GM23338 (cell line): ENCODE measurements around the gene AADACL3. TPM values are rescaled to one million over a fixed set of nuclear protein-coding genes. Genes with fewer than 3 reads are reported as not detected.
A peak's percentile ranks its signal among the peaks of the same experiment; 100 is the strongest.

ENCODE experiments used
- ATAC-seq: fragments of 200-7000 bp; cut with Tn5 transposase; 3 replicates; pipeline ENCODE4 v1.9.1; 2020
- DNase-seq: peaks from one replicate; pipeline ENCODE4 v3.0.0-alpha.2; 2015; ENCODE audit warnings: low spot score
- H2AFZ ChIP-seq: fragments of 200-600 bp; sonication (generic); 2 replicates; pipeline ENCODE4 v1.8.0; 2016; ENCODE audit warnings: antibody characterized with exemption, mild to moderate bottlenecking, moderate library complexity
- H3F3A ChIP-seq: fragments of 200-600 bp; sonication (generic); replicated peaks from 2 replicates; pipeline ENCODE4 v1.8.0; 2017; ENCODE audit warnings: antibody characterized with exemption, mixed run types, low read depth
- H3K27ac ChIP-seq: fragments of 200-600 bp; sonication (generic); 2 replicates; pipeline ENCODE4 v1.6.1; 2016; ENCODE audit warnings: low read depth
- H3K27me3 ChIP-seq: fragments of 200-600 bp; sonication (generic); 2 replicates; pipeline ENCODE4 v1.8.0; 2016; ENCODE audit warnings: mild to moderate bottlenecking, mixed run types, moderate library complexity; ENCODE audit not compliant: insufficient read depth
- H3K36me3 ChIP-seq: fragments of 200-600 bp; sonication (generic); 2 replicates; pipeline ENCODE4 v1.8.0; 2016; ENCODE audit warnings: mild to moderate bottlenecking; ENCODE audit not compliant: insufficient read depth
- H3K4me1 ChIP-seq: fragments of 200-600 bp; sonication (generic); 2 replicates; pipeline ENCODE4 v1.8.0; 2016; ENCODE audit warnings: mild to moderate bottlenecking, moderate library complexity; ENCODE audit not compliant: insufficient read depth
- H3K4me2 ChIP-seq: fragments of 200-600 bp; sonication (generic); 2 replicates; pipeline ENCODE4 v1.7.1; 2017; ENCODE audit warnings: mixed run types
- H3K4me3 ChIP-seq: fragments of 200-600 bp; sonication (generic); 2 replicates; pipeline ENCODE4 v1.6.1; 2016; ENCODE audit warnings: mixed run types
- H3K79me2 ChIP-seq: fragments of 200-600 bp; sonication (generic); replicated peaks from 2 replicates; pipeline ENCODE4 v1.8.0; 2017; ENCODE audit warnings: mild to moderate bottlenecking; ENCODE audit not compliant: insufficient read depth
- H3K9me2 ChIP-seq: fragments of 200-600 bp; sonication (generic); 2 replicates; pipeline ENCODE4 v1.8.0; 2017; ENCODE audit not compliant: insufficient read depth
- H4K20me1 ChIP-seq: fragments of 200-600 bp; sonication (generic); replicated peaks from 2 replicates; pipeline ENCODE4 v1.8.0; 2017; ENCODE audit warnings: mild to moderate bottlenecking; ENCODE audit not compliant: insufficient read depth
- H3K27ac Mint-ChIP-seq: 2 replicates; pipeline ENCODE4 v1.8.0; 2020; ENCODE audit warnings: inconsistent platforms, mild to moderate bottlenecking, moderate library complexity, mixed read lengths
- H3K27me3 Mint-ChIP-seq: 3 replicates; pipeline ENCODE4 v1.8.0; 2022; ENCODE audit warnings: low read depth, mild to moderate bottlenecking, moderate library complexity, mixed read lengths, inconsistent platforms; ENCODE audit not compliant: insufficient read depth, poor library complexity
- H3K36me3 Mint-ChIP-seq: 3 replicates; pipeline ENCODE4 v1.8.0; 2021; ENCODE audit warnings: low read depth, mild to moderate bottlenecking, inconsistent platforms, moderate library complexity, mixed read lengths
- H3K4me1 Mint-ChIP-seq: 3 replicates; pipeline ENCODE4 v1.8.0; 2020; ENCODE audit warnings: mild to moderate bottlenecking, inconsistent platforms, mixed read lengths
- H3K4me3 Mint-ChIP-seq: 3 replicates; pipeline ENCODE4 v1.8.0; 2021; ENCODE audit warnings: moderate library complexity, mild to moderate bottlenecking, inconsistent platforms, mixed read lengths
- H3K9me3 Mint-ChIP-seq: 3 replicates; pipeline ENCODE4 v1.8.0; 2020; ENCODE audit warnings: moderate library complexity, mild to moderate bottlenecking, inconsistent platforms, mixed read lengths
- CREB1 ChIP-seq: fragments of 250-450 bp; sonication (Bioruptor Pico); IDR thresholded peaks from 2 replicates; pipeline ENCODE4 v1.5.0; 2020; ENCODE audit warnings: low read depth, mild to moderate bottlenecking, moderate library complexity
- ETS1 ChIP-seq: IDR thresholded peaks from 2 replicates; pipeline ENCODE4 v1.6.1; 2016; ENCODE audit warnings: antibody characterized with exemption
- EZH2 ChIP-seq: fragments of 200-600 bp; sonication (generic); IDR thresholded peaks from one replicate; pipeline ENCODE4 v1.8.0; 2017; ENCODE audit warnings: antibody characterized with exemption, mild to moderate bottlenecking, low read depth; ENCODE audit not compliant: unreplicated experiment
- EZH2phosphoT487 ChIP-seq: fragments of 200-600 bp; sonication (generic); IDR thresholded peaks from one replicate; pipeline ENCODE4 v1.8.1; 2018; ENCODE audit warnings: antibody characterized with exemption; ENCODE audit not compliant: unreplicated experiment
- JUNB ChIP-seq: IDR thresholded peaks from one replicate; pipeline ENCODE4 v1.6.1; 2016; ENCODE audit warnings: antibody characterized with exemption; ENCODE audit not compliant: unreplicated experiment
- NANOG ChIP-seq: IDR thresholded peaks from 2 replicates; pipeline ENCODE4 v1.6.1; 2016; ENCODE audit warnings: antibody characterized with exemption, borderline replicate concordance
- POLR2AphosphoS5 ChIP-seq: IDR thresholded peaks from 2 replicates; pipeline ENCODE4 v1.6.1; 2016; ENCODE audit warnings: antibody characterized with exemption, low read depth
- REST ChIP-seq: IDR thresholded peaks from one replicate; pipeline ENCODE4 v1.6.1; 2018; ENCODE audit warnings: antibody characterized with exemption; ENCODE audit not compliant: unreplicated experiment
- STAT1 ChIP-seq: IDR thresholded peaks from one replicate; pipeline ENCODE4 v1.6.1; 2016; ENCODE audit warnings: antibody characterized with exemption; ENCODE audit not compliant: unreplicated experiment
- ZNF114 ChIP-seq: fragments of 250-450 bp; sonication (Bioruptor Pico); IDR thresholded peaks from 2 replicates; pipeline ENCODE4 v1.5.0; 2020; ENCODE audit warnings: mild to moderate bottlenecking, moderate library complexity
- ZNF331 ChIP-seq: fragments of 250-450 bp; sonication (Bioruptor Pico); IDR thresholded peaks from 2 replicates; pipeline ENCODE4 v1.5.0; 2020; ENCODE audit warnings: low read depth, mild to moderate bottlenecking, moderate library complexity
- ZNF462 ChIP-seq: fragments of 250-450 bp; sonication (Bioruptor Pico); IDR thresholded peaks from 2 replicates; pipeline ENCODE4 v1.5.0; 2020; ENCODE audit warnings: mild to moderate bottlenecking, moderate library complexity
- polyA plus RNA-seq: library from polyadenylated mRNA; unstranded; fragments of >200 nt; fragmentation: Nextera tagmentation; extraction: Ambion mirVana; gene quantifications from 2 replicates; pipeline ENCODE4 v1.2.1, GENCODE V29; 2016
- total RNA-seq: library from RNA; depleted of rRNA; stranded (reverse); fragments of >200 nt; shearing (Covaris generic); gene quantifications from 2 replicates; pipeline ENCODE4 v1.2.3, GENCODE V29; 2014
- TF ChIP-seq, protein P1 (sequence below), 2 experiments: fragments of 200-600 bp in 1 of 2; sonication (generic) in 1 of 2; conservative IDR thresholded peaks; 2 replicates each; pipeline versions ENCODE4 v1.5.1 to v1.6.1; 2016 to 2017; ENCODE audit warnings: antibody characterized with exemption in 2 of 2, low read depth in 2 of 2, mild to moderate bottlenecking in 2 of 2, moderate library complexity in 1 of 2

AADACL3 gene
- total and polyA plus RNA-seq, 2 experiments from 2014 or later = 0.47 to 1.5 TPM

- no peaks in the 10 kb centered on the region for H3K27me3 Mint-ChIP-seq
- no peak overlapping the region for H3K27ac Mint-ChIP-seq
- H3K9me3 Mint-ChIP-seq = 0 out of 3 replicates have a peak, but pooled peaks cover 3% of the 10 kb centered on the region
These were observed 41.6 kb upstream of the AADACL3 start for GRCh38 chr1:12674358-12674757.

More at GRCh38 chr1:12674358-12674757, 41.6 kb upstream of the AADACL3 start:
- H3K36me3 ChIP-seq = no peaks in the 10 kb centered on the region; the same call in 1 of the 2 replicates
- 0 out of 2 replicates have a peak overlapping the region, but pooled peaks have one; percentile 23 for H2AFZ ChIP-seq
- TF ChIP-seq CREB1 (CRISPR knock-in tag) (no peak), STAT1 (no peak), ETS1 (no peak), JUNB (no peak), ZNF462 (CRISPR knock-in tag) (no peak), ZNF114 (no peak), POLR2AphosphoS5 (no peak), EZH2 (no peak), EZH2phosphoT487 (no peak), NANOG (no peak), REST (no peak), ZNF331 (CRISPR knock-in tag) (no peak)
- TF ChIP-seq, protein P1, sequence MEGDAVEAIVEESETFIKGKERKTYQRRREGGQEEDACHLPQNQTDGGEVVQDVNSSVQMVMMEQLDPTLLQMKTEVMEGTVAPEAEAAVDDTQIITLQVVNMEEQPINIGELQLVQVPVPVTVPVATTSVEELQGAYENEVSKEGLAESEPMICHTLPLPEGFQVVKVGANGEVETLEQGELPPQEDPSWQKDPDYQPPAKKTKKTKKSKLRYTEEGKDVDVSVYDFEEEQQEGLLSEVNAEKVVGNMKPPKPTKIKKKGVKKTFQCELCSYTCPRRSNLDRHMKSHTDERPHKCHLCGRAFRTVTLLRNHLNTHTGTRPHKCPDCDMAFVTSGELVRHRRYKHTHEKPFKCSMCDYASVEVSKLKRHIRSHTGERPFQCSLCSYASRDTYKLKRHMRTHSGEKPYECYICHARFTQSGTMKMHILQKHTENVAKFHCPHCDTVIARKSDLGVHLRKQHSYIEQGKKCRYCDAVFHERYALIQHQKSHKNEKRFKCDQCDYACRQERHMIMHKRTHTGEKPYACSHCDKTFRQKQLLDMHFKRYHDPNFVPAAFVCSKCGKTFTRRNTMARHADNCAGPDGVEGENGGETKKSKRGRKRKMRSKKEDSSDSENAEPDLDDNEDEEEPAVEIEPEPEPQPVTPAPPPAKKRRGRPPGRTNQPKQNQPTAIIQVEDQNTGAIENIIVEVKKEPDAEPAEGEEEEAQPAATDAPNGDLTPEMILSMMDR (conservative IDR thresholded peaks at IDR 0.05; ENCODE audit: low read depth in 2 of 2) = no peak
- Mint-ChIP-seq H3K4me1 (no peaks in the 10 kb centered on the region), H3K4me3 (no peak overlapping the region), H3K36me3 (no peaks in the 10 kb centered on the region)
- no peaks in the 10 kb centered on the region for H3K27me3 ChIP-seq
- H3K4me2 ChIP-seq = no peak overlapping the region
- H3K9me2 ChIP-seq = no peaks in the 10 kb centered on the region
- H3K4me1 ChIP-seq = no peaks in the 10 kb centered on the region
- DNase-seq (no peak), ATAC-seq (no peak)
- no peaks in the 10 kb centered on the region for H3K79me2 ChIP-seq
- H3K4me3 ChIP-seq = no peak overlapping the region
- H4K20me1 ChIP-seq = no peaks in the 10 kb centered on the region
- H3F3A ChIP-seq = no peaks in the 10 kb centered on the region
- no peak overlapping the region for H3K27ac ChIP-seq
